Measurements from ENCODE around the gene CBFB. TPM values are rescaled to one million over a fixed set of nuclear protein-coding genes. Genes with fewer than 3 reads are reported as not detected.

The CBFB gene
- total RNA-seq, 2 experiments from 2014 or later, result 58.8 to 59.6 TPM

GRCh38 chr16:67091906-67092566 lies 63.1 kb downstream of the CBFB start:
- Mint-ChIP-seq H3K27me3 (no peaks in the 10 kb centered on the region), H3K4me3 (no peak overlapping the region), H3K27ac (no peak overlapping the region), H3K9me3 (no peaks in the 10 kb centered on the region), H3K36me3 (ENCODE audit: low read depth) (peaks cover 36% of the 10 kb centered on the region), H3K4me1 (ENCODE audit: low read depth) (peaks cover 6% of the 10 kb centered on the region)
- Histone ChIP-seq H3K27ac (ENCODE audit: low read depth in 1 of 2, low read length in 2 of 2) (no peak overlapping the region), H3K27me3 (ENCODE audit: control insufficient read depth in 1 of 2, insufficient read depth in 2 of 2, low read length in 2 of 2) (no peaks in the 10 kb centered on the region), H3K9me3 (ENCODE audit: control insufficient read depth in 1 of 2, insufficient read depth in 1 of 2, low read length in 2 of 2) (no peaks in the 10 kb centered on the region), H3K4me3 (ENCODE audit: low read length) (no peak overlapping the region), H3K36me3 (ENCODE audit: insufficient read depth, low read length) (peaks cover 8% of the 10 kb centered on the region), H3K4me1 (ENCODE audit: insufficient read depth, low read length) (no peaks in the 10 kb centered on the region)
- DNase-seq (no peak), ATAC-seq (ENCODE audit: poor library complexity) (no peak)
- ChIA-PET CTCF (no interaction called here), POLR2A (no interaction called here)
- intact Hi-C loops (cut with DNase I, micrococcal nuclease), result no loop called here
- no peak for TF ChIP-seq CTCF (IDR thresholded peaks at IDR 0.05)

- H3K27ac Mint-ChIP-seq, result no peak overlapping the region
- no peak for DNase-seq
- peaks cover 6% of the 10 kb centered on the region for H3K4me1 Mint-ChIP-seq (ENCODE audit: low read depth)
- H3K4me3 Mint-ChIP-seq, result no peak overlapping the region
- Histone ChIP-seq H3K36me3 (ENCODE audit: insufficient read depth, low read length) (peaks cover 8% of the 10 kb centered on the region), H3K27me3 (ENCODE audit: control insufficient read depth in 1 of 2, insufficient read depth in 2 of 2, low read length in 2 of 2) (no peaks in the 10 kb centered on the region), H3K4me3 (ENCODE audit: low read length) (no peak overlapping the region), H3K27ac (ENCODE audit: low read depth in 1 of 2, low read length in 2 of 2) (no peak overlapping the region), H3K9me3 (ENCODE audit: control insufficient read depth in 1 of 2, insufficient read depth in 1 of 2, low read length in 2 of 2) (no peaks in the 10 kb centered on the region), H3K4me1 (ENCODE audit: insufficient read depth, low read length) (no peaks in the 10 kb centered on the region)
- no peaks in the 10 kb centered on the region for H3K9me3 Mint-ChIP-seq
- no peaks in the 10 kb centered on the region for H3K27me3 Mint-ChIP-seq
- H3K36me3 Mint-ChIP-seq (ENCODE audit: low read depth), result peaks cover 29% of the 10 kb centered on the region
- POLR2A ChIA-PET, result interaction anchor here (0.6 to 1.0 kb wide), 2 partner anchors 11 to 43 kb away, joined by 3 to 4 read pairs; no protein-coding TSS in a partner anchor
- no peak for TF ChIP-seq CTCF (IDR thresholded peaks at IDR 0.05)
- intact Hi-C loops (cut with DNase I, micrococcal nuclease), result no loop called here
- ATAC-seq (ENCODE audit: poor library complexity), result no peak
- CTCF ChIA-PET, result interaction anchor here (0.7 to 1.2 kb wide), 5 partner anchors 11 to 159 kb away, joined by 3 to 7 read pairs (median 4); no protein-coding TSS in a partner anchor
Observed at GRCh38 chr16:67093098-67093726, 64.3 kb downstream of the CBFB start.

- Mint-ChIP-seq H3K27ac (no peak overlapping the region), H3K27me3 (no peaks in the 10 kb centered on the region)
- POLR2A ChIA-PET, result interaction anchor here (0.7 kb wide), 1 partner anchor 270 kb away, joined by 4 read pairs; no protein-coding TSS in a partner anchor
Observed at GRCh38 chr16:67098599-67098998, 69.7 kb downstream of the CBFB start.

More at GRCh38 chr16:67098599-67098998, 69.7 kb downstream of the CBFB start:
- no peak overlapping the region for H3K4me3 ChIP-seq (ENCODE audit: low read length)
- no peaks in the 10 kb centered on the region for H3K27me3 ChIP-seq (ENCODE audit: control insufficient read depth in 1 of 2, insufficient read depth in 2 of 2, low read length in 2 of 2)
- peaks cover 9% of the 10 kb centered on the region for H3K36me3 ChIP-seq (ENCODE audit: insufficient read depth, low read length)
- Mint-ChIP-seq H3K4me1 (ENCODE audit: low read depth) (no peaks in the 10 kb centered on the region), H3K36me3 (ENCODE audit: low read depth) (peaks cover 20% of the 10 kb centered on the region), H3K9me3 (no peaks in the 10 kb centered on the region), H3K4me3 (no peak overlapping the region)
- ATAC-seq (ENCODE audit: poor library complexity), result no peak
- no peak for DNase-seq
- H3K9me3 ChIP-seq (ENCODE audit: control insufficient read depth in 1 of 2, insufficient read depth in 1 of 2, low read length in 2 of 2), result no peaks in the 10 kb centered on the region
- no peak overlapping the region for H3K27ac ChIP-seq (ENCODE audit: low read depth in 1 of 2, low read length in 2 of 2)
- CTCF ChIA-PET, result interaction anchor here (1.3 to 3.4 kb wide), 3 partner anchors 81 to 121 kb away, joined by 3 to 18 read pairs (median 3); no protein-coding TSS in a partner anchor
- no peak for TF ChIP-seq CTCF (IDR thresholded peaks at IDR 0.05)
- intact Hi-C loops (cut with DNase I, micrococcal nuclease), result no loop called here
- no peaks in the 10 kb centered on the region for H3K4me1 ChIP-seq (ENCODE audit: insufficient read depth, low read length)

Measured in CD4-positive, alpha-beta T cell (primary cell).